H9 (cell line): Measurements from ENCODE around the gene ZNF879. TPM values are rescaled to one million over a fixed set of nuclear protein-coding genes. Genes with fewer than 3 reads are reported as not detected.

ENCODE experiments used
- DNase-seq: peaks from one replicate; pipeline ENCODE4 v3.0.0-alpha.2; 2017
- H2AFZ ChIP-seq: one replicate; pipeline ENCODE4 v1.6.1; 2013; ENCODE audit warnings: mild to moderate bottlenecking, low read length, control low read depth, moderate library complexity
- H2AK5ac ChIP-seq: 2 replicates; pipeline ENCODE4 v1.6.1; 2013; ENCODE audit warnings: low read length, control low read depth, mixed read lengths; ENCODE audit not compliant: insufficient read length
- H2BK120ac ChIP-seq: one replicate; pipeline ENCODE4 v1.6.1; 2013; ENCODE audit warnings: low read depth, mild to moderate bottlenecking, low read length, control low read depth, inconsistent platforms; ENCODE audit not compliant: poor library complexity, severe bottlenecking
- H2BK12ac ChIP-seq: 2 replicates; pipeline ENCODE4 v1.6.1; 2013; ENCODE audit warnings: low read length, control low read depth, mixed read lengths, low read depth; ENCODE audit not compliant: insufficient read length
- H2BK15ac ChIP-seq: 2 replicates; pipeline ENCODE4 v1.6.1; 2013; ENCODE audit warnings: low read depth, low read length, control low read depth
- H2BK20ac ChIP-seq: one replicate; pipeline ENCODE4 v1.6.1; 2013; ENCODE audit warnings: low read depth, mild to moderate bottlenecking, low read length, control low read depth, inconsistent platforms; ENCODE audit not compliant: poor library complexity, severe bottlenecking
- H2BK5ac ChIP-seq: 2 replicates; pipeline ENCODE4 v1.6.1; 2013; ENCODE audit warnings: low read length, control low read depth, mixed read lengths; ENCODE audit not compliant: insufficient read length
- H3K14ac ChIP-seq: 2 replicates; pipeline ENCODE4 v1.6.1; 2013; ENCODE audit warnings: low read length, control low read depth; ENCODE audit not compliant: insufficient read depth
- H3K18ac ChIP-seq: 2 replicates; pipeline ENCODE4 v1.6.1; 2013; ENCODE audit warnings: low read depth, mild to moderate bottlenecking, mixed read lengths, low read length, control low read depth; ENCODE audit not compliant: insufficient read length
- H3K23ac ChIP-seq: 2 replicates; pipeline ENCODE4 v1.6.1; 2013; ENCODE audit warnings: low read length, control low read depth, mixed read lengths, low read depth; ENCODE audit not compliant: insufficient read length
- H3K23me2 ChIP-seq: 2 replicates; pipeline ENCODE4 v1.6.1; 2013; ENCODE audit warnings: low read depth, mild to moderate bottlenecking, mixed read lengths, low read length, control low read depth; ENCODE audit not compliant: insufficient read length, poor library complexity, severe bottlenecking
- H3K27ac ChIP-seq: 2 replicates; pipeline ENCODE4 v1.5.1; 2013; ENCODE audit warnings: low read length, control low read depth, mixed read lengths, low read depth; ENCODE audit not compliant: insufficient read length
- H3K27me3 ChIP-seq: 2 replicates; pipeline ENCODE4 v1.6.1; 2013; ENCODE audit warnings: low read length, control low read depth, inconsistent platforms; ENCODE audit not compliant: insufficient read depth
- H3K4ac ChIP-seq: 2 replicates; pipeline ENCODE4 v1.6.1; 2013; ENCODE audit warnings: low read depth, mild to moderate bottlenecking, control low read depth, inconsistent platforms, low read length, moderate library complexity
- H3K4me1 ChIP-seq: 2 replicates; pipeline ENCODE4 v1.6.1; 2013; ENCODE audit warnings: low read length, control low read depth, inconsistent platforms; ENCODE audit not compliant: insufficient read depth
- H3K4me2 ChIP-seq: 2 replicates; pipeline ENCODE4 v1.6.1; 2013; ENCODE audit warnings: low read length, control low read depth, mixed read lengths; ENCODE audit not compliant: insufficient read length, insufficient read depth
- H3K56ac ChIP-seq: 2 replicates; pipeline ENCODE4 v1.6.1; 2013; ENCODE audit warnings: low read depth, mild to moderate bottlenecking, mixed read lengths, low read length, control low read depth; ENCODE audit not compliant: insufficient read length
- H3K79me1 ChIP-seq: 2 replicates; pipeline ENCODE4 v1.6.1; 2013; ENCODE audit warnings: low read depth, mild to moderate bottlenecking, moderate library complexity, low read length, control low read depth, inconsistent platforms; ENCODE audit not compliant: insufficient read depth, poor library complexity, severe bottlenecking
- H3K79me2 ChIP-seq: 2 replicates; pipeline ENCODE4 v1.6.1; 2013; ENCODE audit warnings: low read length, control low read depth, inconsistent platforms; ENCODE audit not compliant: insufficient read depth
- H3K9ac ChIP-seq: 2 replicates; pipeline ENCODE4 v1.6.1; 2013; ENCODE audit warnings: low read length, control low read depth, mixed read lengths; ENCODE audit not compliant: insufficient read length; ENCODE audit errors: extremely low read depth
- H3K9me3 ChIP-seq: one replicate; pipeline ENCODE4 v1.6.1; 2013; ENCODE audit warnings: low read depth, low read length, inconsistent platforms; ENCODE audit not compliant: control insufficient read depth
- H3T11ph ChIP-seq: one replicate; pipeline ENCODE4 v1.6.1; 2013; ENCODE audit warnings: mild to moderate bottlenecking, low read length, control low read depth, inconsistent platforms
- H4K20me1 ChIP-seq: one replicate; pipeline ENCODE4 v1.6.1; 2013; ENCODE audit not compliant: control insufficient read depth, insufficient read length, insufficient read depth
- H4K5ac ChIP-seq: 2 replicates; pipeline ENCODE4 v1.6.1; 2013; ENCODE audit warnings: low read depth, mild to moderate bottlenecking, mixed read lengths, low read length, control low read depth; ENCODE audit not compliant: insufficient read length
- H4K8ac ChIP-seq: replicated peaks from 2 replicates; pipeline ENCODE4 v1.6.1; 2013; ENCODE audit warnings: low read length, control low read depth, mixed read lengths, low read depth; ENCODE audit not compliant: insufficient read length
- H4K91ac ChIP-seq: 2 replicates; pipeline ENCODE4 v1.6.1; 2013; ENCODE audit warnings: low read depth, mild to moderate bottlenecking, moderate library complexity, mixed read lengths, low read length, control low read depth; ENCODE audit not compliant: insufficient read length
- H3K27ac Mint-ChIP-seq, 3 experiments: 2 replicates in 2 of 3; 3 replicates in 1 of 3; pipeline ENCODE4 v1.8.0; 2020 to 2021; ENCODE audit warnings: mixed read lengths in 3 of 3, mild to moderate bottlenecking in 1 of 3, moderate library complexity in 1 of 3
- H3K27me3 Mint-ChIP-seq: 2 replicates; pipeline ENCODE4 v1.8.0; 2021; ENCODE audit warnings: low read depth, mild to moderate bottlenecking, moderate library complexity, mixed read lengths
- H3K36me3 Mint-ChIP-seq, 3 experiments: 2 replicates in 2 of 3; 3 replicates in 1 of 3; pipeline ENCODE4 v1.8.0; 2020 to 2021; ENCODE audit warnings: low read depth in 3 of 3, mixed read lengths in 3 of 3; ENCODE audit not compliant: insufficient read depth in 1 of 3
- H3K4me1 Mint-ChIP-seq, 2 experiments: 2 replicates each; pipeline ENCODE4 v1.8.0; 2020; ENCODE audit warnings: mixed read lengths in 2 of 2
- H3K4me3 Mint-ChIP-seq, 2 experiments: 2 replicates in 1 of 2; 3 replicates in 1 of 2; pipeline ENCODE4 v1.8.0; 2020 to 2021; ENCODE audit warnings: mild to moderate bottlenecking in 2 of 2, mixed read lengths in 2 of 2, moderate library complexity in 1 of 2
- H3K9me3 Mint-ChIP-seq, 2 experiments: 2 replicates in 1 of 2; 3 replicates in 1 of 2; pipeline ENCODE4 v1.8.0; 2020; ENCODE audit warnings: mild to moderate bottlenecking in 2 of 2, mixed read lengths in 2 of 2, moderate library complexity in 1 of 2
- WGBS: extraction: QIAGEN DNeasy Blood & Tissue Kit; methylation state at CpG from one replicate; pipeline ENCODE4 v1.1.7; 2013; ENCODE audit warnings: missing lambda C conversion rate, low lambda C conversion rate, mixed read lengths; ENCODE audit not compliant: insufficient read length; ENCODE audit errors: extremely low coverage; 5-methylcytosine and 5-hydroxymethylcytosine counted together
- total RNA-seq: library from RNA; stranded (reverse); gene quantifications from 2 replicates; pipeline ENCODE4 v1.2.1, GENCODE V29; 2021
- TF ChIP-seq, protein P1 (sequence below): fragments of 200-600 bp; sonication (generic); conservative IDR thresholded peaks from 3 replicates; pipeline ENCODE4 v1.8.0; 2021; ENCODE audit warnings: antibody characterized with exemption, mild to moderate bottlenecking

ZNF879 gene
- total RNA-seq, 1 experiment from 2014 or later: 5.4 TPM

- no peak overlapping the region for H3K14ac ChIP-seq
- TF ChIP-seq, protein P1, sequence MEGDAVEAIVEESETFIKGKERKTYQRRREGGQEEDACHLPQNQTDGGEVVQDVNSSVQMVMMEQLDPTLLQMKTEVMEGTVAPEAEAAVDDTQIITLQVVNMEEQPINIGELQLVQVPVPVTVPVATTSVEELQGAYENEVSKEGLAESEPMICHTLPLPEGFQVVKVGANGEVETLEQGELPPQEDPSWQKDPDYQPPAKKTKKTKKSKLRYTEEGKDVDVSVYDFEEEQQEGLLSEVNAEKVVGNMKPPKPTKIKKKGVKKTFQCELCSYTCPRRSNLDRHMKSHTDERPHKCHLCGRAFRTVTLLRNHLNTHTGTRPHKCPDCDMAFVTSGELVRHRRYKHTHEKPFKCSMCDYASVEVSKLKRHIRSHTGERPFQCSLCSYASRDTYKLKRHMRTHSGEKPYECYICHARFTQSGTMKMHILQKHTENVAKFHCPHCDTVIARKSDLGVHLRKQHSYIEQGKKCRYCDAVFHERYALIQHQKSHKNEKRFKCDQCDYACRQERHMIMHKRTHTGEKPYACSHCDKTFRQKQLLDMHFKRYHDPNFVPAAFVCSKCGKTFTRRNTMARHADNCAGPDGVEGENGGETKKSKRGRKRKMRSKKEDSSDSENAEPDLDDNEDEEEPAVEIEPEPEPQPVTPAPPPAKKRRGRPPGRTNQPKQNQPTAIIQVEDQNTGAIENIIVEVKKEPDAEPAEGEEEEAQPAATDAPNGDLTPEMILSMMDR: no peak
- H4K20me1 ChIP-seq: no peaks in the 10 kb centered on the region
- H3K27me3 ChIP-seq: peaks cover 26% of the 10 kb centered on the region
- no peak overlapping the region for H2BK20ac ChIP-seq
- WGBS: no CpG with 5 or more reads among the region's 53 CpGs
- no peak overlapping the region for H2AK5ac ChIP-seq
- peak overlapping the region; percentile 59 to 79 for H3K4me3 Mint-ChIP-seq
- DNase-seq: no peak
- H3K27me3 Mint-ChIP-seq: peaks cover 73% of the 10 kb centered on the region
- no peak overlapping the region for H3K9ac ChIP-seq
- H2BK5ac ChIP-seq: no peak overlapping the region
- peaks cover 2% of the 10 kb centered on the region for H3K23me2 ChIP-seq
- H3K9me3 ChIP-seq: peaks cover 8% of the 10 kb centered on the region
- no peaks in the 10 kb centered on the region for H3K4me1 ChIP-seq
- no peak overlapping the region for H3T11ph ChIP-seq
- H2AFZ ChIP-seq: no peak overlapping the region
- no peak overlapping the region for H3K27ac ChIP-seq
- H3K18ac ChIP-seq: no peak overlapping the region
- no peak overlapping the region for H3K4ac ChIP-seq
- no peak overlapping the region for H3K4me2 ChIP-seq
- H3K9me3 Mint-ChIP-seq: peaks cover 20 to 52% of the 10 kb centered on the region in 2 experiments
- H4K91ac ChIP-seq: no peak overlapping the region
- no peak overlapping the region for H4K5ac ChIP-seq
- H3K79me2 ChIP-seq: no peaks in the 10 kb centered on the region
- no peak overlapping the region for H2BK15ac ChIP-seq
- no peak overlapping the region for H3K23ac ChIP-seq
- H4K8ac ChIP-seq: no peak overlapping the region
- no peak overlapping the region for H2BK120ac ChIP-seq
- peaks cover 5 to 10% of the 10 kb centered on the region in 2 experiments for H3K4me1 Mint-ChIP-seq
- H3K36me3 Mint-ChIP-seq: peaks cover 3 to 7% (median 3%) of the 10 kb centered on the region in 3 experiments; a peak in 5 of 7 replicates
- no peaks in the 10 kb centered on the region for H3K79me1 ChIP-seq
- H2BK12ac ChIP-seq: no peak overlapping the region
- H3K56ac ChIP-seq: no peak overlapping the region
- H3K27ac Mint-ChIP-seq: no peak overlapping the region
Observed at GRCh38 chr5:178993955-178994579, 29.5 kb upstream of the ZNF879 start.
